Activated CD4-positive, CD25-positive, alpha-beta regulatory T cell treated with anti-CD3 and anti-CD28 coated beads, Interleukin-2, amount 50 U/mL, for 24 hours (primary cell): ENCODE measurements around the gene SSBP3.
A peak's percentile ranks its signal among the peaks of the same experiment; 100 is the strongest.

ENCODE experiments used
- ATAC-seq, 2 donors: fragments of 150-1000 bp; cut with Tn5 transposase; one replicate each; pipeline ENCODE4 v1.10.0; 2021; ENCODE audit warnings: mild to moderate bottlenecking in 1 of 2, moderate library complexity in 1 of 2

The SSBP3 gene

DNA sequence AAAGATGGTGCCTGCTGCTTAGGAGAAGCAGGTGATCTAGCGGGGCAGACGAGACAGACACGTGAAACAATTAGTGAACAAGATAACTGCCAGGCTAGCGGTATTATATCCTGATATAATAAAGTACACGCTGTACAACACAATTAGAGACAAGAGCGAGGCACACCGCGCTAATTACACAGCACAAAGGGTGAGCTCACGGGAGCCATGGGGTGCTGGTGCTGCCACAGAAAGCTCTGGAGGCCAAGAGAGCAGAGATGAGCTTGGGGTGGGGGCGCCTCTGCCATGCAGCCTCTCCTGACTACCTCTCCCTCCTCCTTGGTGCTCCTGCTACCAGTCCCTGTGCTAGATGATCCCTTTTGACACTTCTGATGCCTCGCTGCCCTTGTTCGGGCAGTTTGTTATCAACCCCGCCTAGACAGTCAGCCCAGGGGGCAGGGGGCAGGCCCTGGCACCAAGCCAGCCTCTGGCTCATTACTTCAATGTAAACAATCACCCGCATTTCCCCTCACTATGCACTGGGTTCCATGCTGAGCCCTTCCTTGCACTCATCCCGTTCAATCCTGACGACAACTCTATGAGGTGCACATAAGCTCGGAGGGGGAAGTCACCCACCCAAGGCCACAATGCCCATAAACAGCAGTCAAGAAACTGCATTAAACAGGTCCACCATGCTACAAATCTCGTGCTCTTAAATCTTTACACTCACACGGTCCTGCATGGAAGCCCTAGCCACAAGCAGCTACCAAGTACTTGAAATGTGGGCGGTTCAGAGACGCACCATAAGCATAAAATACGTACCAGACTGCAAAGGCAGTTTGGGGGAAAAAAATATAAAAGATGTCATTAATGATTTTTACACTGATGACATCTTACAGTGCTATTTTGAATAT is 103.0 kb downstream of the SSBP3 start:
- no peak for ATAC-seq

DNA sequence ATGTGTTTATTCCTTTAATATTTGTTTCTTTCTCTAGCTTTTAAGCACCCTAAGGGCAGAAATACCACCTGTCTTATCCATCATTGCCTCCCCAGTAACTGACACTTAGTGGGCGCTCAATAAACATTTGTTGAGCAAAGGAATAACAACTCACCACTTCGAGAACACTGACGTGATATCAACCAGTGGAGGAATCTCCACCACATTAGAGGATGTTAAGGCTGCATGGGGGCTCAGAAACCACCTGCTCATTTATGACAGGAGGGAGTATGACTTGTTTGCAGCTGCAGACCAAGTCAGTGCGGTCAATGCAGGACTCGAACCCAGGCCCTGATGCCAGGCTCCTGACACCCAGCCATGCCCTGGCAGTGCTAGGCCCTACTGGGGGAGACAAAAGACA is 103.6 kb downstream of the SSBP3 start:
- ATAC-seq = no peak

DNA sequence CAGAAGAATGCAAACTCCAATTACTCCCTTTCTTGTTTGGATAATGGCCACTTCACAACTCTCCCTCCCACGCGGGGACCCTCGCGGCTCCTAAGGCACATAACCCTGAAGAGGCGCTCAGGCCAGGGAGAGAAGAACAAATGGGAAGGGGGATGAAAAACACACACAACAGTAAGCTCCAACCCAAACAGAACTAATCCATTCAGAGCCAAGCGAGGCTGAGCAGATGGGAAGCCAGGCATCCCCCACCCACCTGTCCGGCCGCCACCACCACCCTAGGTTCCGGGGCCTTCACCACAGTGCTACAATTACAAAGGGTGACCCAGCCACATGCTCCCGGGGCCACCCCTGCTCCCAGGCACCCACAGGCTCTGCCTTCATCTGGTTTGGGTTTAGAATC is 104.7 kb downstream of the SSBP3 start:
- no peak for ATAC-seq

DNA sequence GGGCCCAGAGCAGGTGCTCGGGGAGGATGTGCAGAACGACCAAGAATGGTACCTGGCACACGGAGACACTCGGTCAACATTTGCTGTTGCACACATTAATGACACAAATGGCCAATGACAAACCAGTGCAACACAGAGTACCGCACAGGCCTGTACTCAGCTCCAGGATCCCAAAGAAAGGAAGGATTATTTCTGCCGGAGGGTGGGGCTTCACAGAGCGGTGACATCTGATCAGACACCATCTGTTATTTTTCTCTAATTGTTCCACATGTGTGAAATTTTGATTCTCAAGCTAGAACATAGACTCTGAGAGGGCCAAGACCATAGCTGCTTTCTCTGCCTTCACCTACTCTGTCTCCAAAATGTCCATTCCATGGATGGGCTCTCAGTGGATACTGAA is 105.8 kb downstream of the SSBP3 start:
- no peak for ATAC-seq

DNA sequence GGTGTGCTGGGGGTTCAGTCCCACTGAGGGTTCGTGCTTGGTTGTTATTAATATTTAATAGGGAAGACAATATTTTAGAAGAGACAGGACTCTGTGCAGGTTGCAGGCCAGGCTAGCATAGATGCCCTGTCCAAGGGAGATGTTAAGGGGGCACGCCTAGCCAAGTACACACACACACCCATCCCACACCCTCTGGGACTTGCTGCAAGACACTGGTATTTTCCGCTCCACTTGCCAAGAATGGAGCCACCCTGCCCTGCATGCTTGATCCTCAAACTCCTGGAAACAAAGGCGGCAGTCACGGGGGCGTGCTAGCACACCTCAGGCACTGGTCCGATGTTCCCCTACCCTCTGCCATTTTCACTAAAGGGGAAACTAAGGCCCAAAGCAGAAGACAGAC is 107.2 kb downstream of the SSBP3 start:
- no peak for ATAC-seq

DNA sequence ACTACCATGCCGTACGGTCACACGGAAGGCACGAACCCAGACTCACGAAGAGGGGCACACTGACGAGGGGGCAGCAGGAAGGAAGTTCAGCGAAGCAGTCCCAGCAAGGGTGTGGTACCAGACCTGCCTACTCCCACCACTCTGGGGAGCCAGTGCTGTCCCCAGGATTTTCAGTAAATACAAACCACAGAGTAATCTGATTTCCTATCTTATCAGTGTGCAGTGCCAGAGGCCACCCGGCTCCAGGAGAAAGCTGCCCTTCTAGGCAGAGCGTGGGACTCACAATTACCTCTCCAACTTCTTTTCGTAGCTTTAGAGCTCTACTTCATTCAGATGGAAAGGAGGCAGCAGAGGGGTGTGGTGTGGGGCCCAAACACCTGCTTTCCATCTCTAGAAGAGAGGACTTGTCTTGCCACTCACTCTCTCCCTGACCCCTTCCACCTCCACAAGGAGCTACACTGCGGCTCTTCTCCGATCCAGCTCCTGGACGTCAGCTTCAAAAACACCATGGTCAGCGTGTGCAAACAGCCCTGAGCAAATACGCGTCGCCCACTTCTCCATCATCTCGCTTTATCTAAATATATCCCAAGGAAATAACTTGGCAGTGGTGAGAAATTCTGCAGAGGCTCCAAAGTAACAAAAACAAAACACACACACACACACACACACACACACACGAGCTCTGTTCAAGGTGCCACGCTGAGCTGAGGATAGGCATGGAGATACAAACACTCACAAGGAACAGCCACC is 107.7 kb downstream of the SSBP3 start:
- ATAC-seq = no peak

DNA sequence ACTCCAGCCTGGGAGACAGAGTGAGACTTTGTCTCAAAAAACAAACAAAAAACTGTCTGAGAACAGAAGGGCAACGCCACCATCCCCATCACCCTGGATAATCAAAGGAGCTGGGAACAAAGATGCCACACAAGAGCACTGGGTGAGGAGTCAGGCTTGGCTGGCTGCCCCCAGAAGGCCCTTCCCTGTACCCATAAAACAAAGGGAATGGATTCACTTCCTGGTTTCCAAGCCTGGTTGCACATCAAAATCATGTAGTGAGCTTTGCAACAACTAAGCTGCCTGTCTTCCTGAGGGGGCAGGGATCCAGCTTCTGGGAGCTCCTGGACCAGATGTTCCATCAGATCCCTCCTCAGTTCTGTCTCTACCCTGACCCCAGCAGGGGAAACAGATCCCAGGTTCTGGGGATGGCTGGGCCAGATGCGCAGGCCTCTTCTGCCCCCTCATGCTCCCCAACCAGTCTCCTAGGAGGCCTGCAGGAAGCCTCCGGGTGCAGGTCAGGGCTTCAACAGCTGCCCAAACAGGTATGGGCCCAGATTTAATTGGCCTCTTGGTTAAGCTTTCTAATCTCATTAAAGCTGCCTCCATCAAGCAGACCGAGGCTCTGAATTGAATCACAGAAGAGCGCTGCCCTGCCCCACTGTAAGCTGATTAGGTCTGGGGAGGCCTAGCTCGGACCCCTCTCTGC is 108.5 kb downstream of the SSBP3 start:
- no peak for ATAC-seq

DNA sequence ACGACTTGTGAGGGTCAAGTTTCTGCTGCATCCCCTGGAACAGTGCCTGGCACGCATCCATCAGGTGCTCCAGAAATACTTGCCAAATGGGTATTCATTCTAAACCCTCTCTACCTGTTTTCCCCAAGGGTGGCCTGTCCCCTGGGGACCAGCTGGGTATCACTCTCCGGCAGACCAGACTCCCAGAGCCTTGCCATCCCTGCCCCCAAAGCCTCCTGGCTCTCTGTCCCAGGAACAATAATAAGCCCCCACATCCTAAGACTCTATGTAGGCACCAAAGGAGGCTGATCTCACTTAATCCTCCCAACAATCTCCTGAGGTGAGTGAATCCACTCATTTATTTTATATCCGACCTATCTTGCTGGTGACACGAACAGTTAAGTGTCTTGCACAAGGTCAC is 109.5 kb downstream of the SSBP3 start:
- ATAC-seq = no peak

DNA sequence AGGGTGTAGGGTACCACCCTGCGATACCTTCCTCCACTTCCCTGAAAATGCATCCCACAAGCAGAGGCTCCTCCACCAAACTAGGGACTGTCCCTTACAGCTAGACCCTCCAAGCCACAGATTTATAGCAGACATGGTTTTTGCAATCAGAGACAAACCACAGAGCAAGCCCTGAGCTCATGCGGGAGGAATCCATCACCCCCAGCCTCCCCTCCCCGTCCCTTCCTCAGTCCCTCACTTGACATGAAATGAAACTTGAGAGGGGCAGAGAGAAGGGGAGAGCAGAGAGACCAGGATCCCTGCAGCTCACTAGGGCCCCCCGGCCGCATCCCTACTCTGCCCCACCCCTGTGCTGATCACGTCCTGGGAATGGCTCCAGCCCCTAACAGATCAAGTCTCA is 111.3 kb downstream of the SSBP3 start:
- ATAC-seq = no peak

DNA sequence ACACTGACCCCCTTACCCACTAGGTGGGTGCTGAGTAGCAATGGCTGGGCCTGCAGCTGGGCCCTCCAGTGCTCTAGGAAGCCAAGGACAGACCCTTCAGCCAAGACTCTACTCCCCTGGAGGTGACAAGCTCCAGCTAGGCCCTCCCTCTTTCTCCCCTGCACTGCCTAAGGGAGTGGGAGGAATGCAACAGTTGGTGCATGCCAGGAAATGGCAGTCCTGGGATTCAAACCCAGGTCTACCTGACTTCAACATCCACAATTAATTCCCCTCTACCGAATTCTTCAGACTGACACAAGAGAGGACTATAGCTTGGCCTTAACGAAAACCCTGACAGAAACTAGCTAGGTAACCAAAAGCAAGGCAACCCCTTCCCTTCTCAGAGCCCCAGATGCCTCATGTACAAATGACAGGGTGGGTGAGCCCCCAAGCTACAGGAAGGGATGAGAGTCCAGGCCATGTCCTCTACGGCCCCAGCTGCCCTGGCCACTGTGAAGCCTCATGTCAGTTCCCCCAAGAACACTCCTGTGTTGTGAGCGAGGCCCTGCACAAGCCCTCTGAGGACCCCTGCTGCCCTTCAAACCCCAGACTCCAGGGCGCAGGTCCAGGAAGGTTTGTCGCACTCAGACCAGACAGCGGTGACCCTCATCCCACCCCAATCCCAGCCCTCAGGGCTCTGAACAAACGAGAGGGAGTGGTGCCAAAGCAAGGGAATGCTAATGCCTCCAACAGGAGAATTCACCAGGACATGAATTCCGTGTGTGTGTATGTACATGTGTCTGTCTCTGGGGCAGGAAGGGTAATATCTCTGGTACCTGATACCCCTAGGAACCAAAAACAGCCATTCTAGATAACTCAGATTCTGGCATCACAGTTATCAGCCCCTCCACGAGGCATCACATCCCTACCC is 113.9 kb downstream of the SSBP3 start:
- ATAC-seq = no peak

DNA sequence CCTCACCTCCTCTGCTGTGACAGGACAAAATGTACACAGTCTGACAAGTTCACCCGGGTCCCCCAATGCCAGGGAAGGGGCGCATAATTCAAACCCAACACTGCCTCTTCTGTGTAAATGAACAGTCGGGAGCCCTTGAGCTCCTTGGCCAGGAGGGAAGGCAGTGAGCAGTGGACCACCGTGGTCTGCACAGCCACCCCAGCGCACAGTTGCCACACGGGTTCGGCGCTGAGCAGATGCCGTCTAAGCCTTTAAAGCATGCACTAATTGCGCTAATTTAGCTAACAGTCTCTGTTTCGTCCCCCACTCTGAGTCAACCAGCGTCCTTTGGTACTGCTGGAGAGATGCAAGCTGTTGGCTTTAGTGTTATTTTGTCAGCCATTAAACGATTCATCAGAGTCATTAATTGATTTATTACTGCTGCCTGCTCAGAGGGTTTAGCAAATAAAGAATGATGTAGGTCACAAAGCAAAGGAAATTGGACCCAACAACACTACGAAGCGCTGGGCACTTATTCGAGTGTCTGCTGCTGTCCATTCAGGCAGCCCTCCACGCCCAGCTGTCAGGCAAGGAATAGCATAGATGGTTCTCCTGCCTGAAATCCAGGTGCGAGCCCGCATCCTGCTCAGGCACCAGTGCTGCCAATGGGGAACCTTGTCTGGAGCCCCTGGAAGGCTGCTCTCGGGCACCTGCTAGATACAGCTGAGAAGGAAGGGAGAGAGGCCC is 114.8 kb downstream of the SSBP3 start:
- ATAC-seq = no peak

DNA sequence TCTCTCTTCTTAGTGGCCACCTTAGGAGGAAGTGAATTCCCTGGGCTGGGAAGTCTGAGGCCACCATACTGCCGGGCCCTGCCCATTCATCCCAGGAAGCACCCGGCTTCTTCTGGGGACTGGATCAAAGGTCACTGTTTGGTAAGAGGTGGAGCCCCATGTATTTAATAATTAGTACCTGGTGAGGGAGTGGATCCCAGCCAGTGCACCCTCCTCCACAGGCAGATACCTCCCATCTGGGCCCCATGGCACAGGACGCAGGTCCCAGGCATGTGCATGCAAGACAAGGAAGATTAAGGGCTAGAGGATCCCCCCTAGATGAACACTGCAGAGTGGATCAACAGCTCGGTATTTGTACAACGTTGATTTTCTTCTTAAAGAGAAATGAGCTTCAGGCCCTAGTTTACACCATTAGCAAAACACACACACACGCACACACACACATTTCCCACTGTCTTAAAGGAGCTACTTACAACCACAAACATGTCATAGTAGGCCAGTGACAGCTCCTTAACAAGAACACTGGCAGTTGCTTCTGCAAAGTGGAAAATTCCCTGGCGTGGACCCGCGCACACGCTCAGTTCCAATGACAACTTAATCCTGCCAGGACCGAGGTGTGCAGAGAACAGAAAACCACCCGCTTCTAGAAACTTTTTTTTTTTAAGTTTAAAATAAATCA is 115.5 kb downstream of the SSBP3 start:
- no peak for ATAC-seq

DNA sequence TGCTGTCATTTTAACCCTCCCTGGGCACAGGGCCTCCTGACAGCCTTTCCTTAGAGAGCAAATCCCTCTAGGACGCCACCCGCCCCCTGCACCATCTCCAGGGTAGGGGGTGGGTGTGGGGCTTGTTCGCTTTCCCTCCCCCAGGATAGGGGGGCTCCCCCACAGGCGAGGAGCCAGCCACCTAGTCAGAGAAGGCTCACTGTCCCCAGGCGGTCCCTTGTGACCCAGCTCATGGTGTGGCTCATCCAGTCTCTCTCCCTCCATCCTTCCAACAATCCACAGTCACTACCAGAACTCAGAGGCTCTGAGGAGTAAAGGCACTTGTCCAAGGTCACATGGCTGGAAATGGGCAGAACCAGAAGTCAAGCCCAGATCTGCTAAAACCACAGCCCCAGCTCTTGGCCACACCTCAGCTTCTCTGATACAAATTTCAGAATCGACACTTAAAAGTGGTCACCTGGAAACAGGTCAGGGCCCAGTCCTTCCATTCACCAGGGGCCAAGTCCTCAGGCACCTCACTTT is 116.4 kb downstream of the SSBP3 start:
- no peak for ATAC-seq

DNA sequence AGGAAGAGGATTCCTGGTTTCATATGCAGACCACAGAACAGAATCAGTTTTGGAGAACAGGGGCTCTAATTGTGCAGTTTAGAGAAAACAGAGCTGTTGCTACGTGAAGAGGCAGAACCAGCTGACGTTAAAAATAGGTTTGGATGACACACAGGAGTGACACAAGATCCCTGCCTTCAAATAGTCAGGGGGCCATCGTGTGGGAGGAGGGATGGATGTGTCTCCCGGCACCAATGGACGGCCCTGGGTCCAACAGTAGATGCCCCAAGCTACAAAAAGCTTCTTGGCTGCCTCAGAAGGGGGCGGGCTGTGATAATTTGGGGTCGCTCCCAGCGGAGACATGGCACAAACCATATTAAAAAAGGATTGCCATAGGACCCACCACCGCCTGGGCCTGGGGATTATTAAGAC is 118.4 kb downstream of the SSBP3 start:
- ATAC-seq = no peak

DNA sequence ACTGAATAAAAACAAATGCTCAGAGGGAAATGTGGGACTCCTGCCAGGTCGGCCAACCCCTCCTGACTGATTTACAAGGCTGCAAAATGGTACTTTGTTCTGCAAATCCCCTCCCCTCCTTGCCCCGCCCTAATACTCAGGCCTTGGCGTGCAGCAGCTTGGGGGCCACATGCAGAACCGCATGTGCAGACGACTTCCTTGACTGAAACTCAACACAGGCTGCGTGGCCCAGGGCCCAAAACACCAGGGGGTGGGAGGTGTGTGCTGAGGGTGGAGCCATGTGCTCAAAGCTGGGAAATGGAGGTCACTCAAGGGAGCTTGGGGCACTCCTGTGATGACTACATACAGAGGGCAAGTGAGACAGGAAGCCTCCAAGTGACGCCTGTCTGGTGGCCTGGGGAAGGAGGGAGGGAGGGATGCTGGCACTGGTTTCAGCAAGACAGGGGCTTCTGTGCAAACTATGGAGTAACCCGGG is 119.0 kb downstream of the SSBP3 start:
- peak; percentile 60 to 67 for ATAC-seq

DNA sequence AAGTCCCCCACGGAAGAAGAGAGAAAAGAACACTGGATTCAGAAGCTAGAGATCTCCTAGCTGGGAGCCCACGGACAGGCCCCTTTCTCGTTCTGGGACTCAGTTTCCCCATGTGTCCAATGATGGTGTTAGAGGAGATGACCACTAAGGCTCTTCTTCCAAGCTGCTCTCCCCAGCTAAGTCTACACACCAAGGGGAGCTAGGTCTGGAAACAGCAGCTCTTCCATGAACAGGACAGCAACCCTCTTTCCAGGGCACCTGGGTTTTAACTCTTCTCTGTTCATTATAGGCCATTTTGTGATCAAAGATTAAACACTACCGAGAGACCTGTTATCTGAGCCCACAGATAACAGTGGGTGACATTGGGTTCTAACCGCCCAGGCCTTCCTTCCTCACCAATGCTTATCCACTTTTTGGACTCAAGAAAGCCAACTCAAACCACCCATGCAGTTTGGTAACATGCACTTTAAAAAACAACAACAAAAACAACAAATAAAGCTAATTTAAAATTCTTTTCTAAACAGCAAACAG is 120.3 kb downstream of the SSBP3 start:
- no peak for ATAC-seq

DNA sequence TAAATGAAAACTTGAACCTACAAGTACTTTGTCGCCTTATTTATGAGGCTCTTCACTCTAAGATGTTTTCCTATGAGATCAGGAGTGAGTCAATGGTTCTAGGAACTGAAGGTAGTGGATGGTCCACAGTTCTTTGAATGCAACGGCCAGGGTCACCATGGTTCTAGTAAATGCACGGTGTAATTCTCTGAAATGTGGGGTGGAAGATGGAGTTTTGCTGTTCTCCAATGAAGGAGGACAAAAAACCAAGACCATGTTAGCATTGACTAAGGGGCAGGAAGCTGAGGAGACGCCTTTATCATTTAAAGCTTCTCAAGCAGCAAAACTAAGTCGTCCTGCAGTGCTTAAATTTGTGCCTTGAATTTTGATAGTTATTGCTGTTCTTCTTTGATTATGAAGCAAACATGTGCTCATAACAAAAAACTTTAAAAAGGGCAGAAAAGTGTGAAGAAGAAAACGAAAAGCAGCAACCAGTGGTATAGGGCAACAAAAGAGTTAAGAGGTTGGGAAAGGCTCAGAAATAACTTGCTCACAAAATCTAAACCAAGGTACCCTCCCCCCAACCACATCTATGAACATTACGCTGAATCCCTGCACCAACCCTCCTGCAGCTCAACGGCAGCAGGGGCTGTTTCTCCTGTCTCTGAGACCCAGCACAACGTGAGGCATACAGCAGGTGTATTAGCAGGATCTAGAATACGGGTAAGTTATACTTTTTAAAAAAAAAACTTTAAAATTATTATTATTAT is 121.2 kb downstream of the SSBP3 start:
- ATAC-seq = peak; percentile 40 to 56

DNA sequence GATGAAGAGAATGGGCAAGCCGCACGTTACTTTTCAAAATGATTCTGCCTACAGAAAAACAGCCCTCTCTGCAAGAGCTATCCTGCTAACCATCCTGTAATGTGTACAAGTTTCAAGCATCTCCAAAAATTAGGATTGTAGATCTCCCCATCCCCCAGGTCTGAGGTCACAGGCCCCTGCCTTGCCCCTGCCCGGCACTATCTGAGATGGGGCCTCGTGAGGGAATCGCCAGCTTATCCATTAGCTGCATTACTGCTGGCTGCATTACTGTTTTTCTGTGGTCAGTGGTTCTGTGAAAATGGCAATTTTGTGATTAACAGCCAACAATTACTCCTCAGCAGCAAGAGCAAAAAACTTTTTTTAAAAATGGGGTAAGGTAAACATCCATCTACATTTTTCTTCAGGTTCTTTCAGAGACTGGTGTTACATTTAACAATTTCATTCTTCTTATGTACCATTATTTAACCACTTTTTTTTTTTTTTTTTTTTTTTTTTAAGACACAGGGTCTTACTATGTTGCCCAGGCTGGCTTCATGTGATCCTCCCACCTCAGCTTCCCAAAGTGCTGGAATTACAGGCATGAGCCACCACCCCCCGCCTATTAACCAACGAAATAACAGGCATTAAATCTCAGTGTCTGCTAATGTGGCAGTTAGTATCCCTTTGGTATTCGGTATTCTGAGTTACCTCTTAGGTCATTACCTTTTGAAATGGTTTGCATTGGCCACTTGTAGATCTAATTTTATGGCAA is 122.4 kb downstream of the SSBP3 start:
- ATAC-seq = no peak
